IPS DF 6.9 (cell line): Measurements from ENCODE around the gene PCSK7.

ENCODE experiments used
- DNase-seq: peaks from one replicate; pipeline ENCODE4 v3.0.0-alpha.2; 2013; ENCODE audit warnings: low read depth, low spot score
- H3K27ac ChIP-seq: one replicate; pipeline ENCODE4 v1.5.1; 2013; ENCODE audit warnings: low read length, control low read depth
- H3K27me3 ChIP-seq: 2 replicates; pipeline ENCODE4 v1.6.1; 2013; ENCODE audit warnings: mild to moderate bottlenecking, low read length; ENCODE audit not compliant: control insufficient read depth, insufficient read depth
- H3K36me3 ChIP-seq: 2 replicates; pipeline ENCODE4 v1.6.1; 2013; ENCODE audit warnings: low read length; ENCODE audit not compliant: control insufficient read depth, insufficient read depth
- H3K4me1 ChIP-seq: 2 replicates; pipeline ENCODE4 v1.6.1; 2013; ENCODE audit warnings: low read length; ENCODE audit not compliant: control insufficient read depth, insufficient read depth
- H3K4me3 ChIP-seq: 2 replicates; pipeline ENCODE4 v1.5.1; 2013; ENCODE audit warnings: mild to moderate bottlenecking, low read length
- H3K9me3 ChIP-seq: 2 replicates; pipeline ENCODE4 v1.6.1; 2013; ENCODE audit warnings: low read length, inconsistent platforms; ENCODE audit not compliant: control insufficient read depth, insufficient read depth
- WGBS: extraction: QIAGEN DNeasy Blood & Tissue Kit; methylation state at CpG from one replicate; pipeline ENCODE4 v1.1.7; 2013; ENCODE audit warnings: mixed read lengths, missing lambda C conversion rate; ENCODE audit not compliant: insufficient read length, insufficient coverage; 5-methylcytosine and 5-hydroxymethylcytosine counted together

The PCSK7 gene

DNA sequence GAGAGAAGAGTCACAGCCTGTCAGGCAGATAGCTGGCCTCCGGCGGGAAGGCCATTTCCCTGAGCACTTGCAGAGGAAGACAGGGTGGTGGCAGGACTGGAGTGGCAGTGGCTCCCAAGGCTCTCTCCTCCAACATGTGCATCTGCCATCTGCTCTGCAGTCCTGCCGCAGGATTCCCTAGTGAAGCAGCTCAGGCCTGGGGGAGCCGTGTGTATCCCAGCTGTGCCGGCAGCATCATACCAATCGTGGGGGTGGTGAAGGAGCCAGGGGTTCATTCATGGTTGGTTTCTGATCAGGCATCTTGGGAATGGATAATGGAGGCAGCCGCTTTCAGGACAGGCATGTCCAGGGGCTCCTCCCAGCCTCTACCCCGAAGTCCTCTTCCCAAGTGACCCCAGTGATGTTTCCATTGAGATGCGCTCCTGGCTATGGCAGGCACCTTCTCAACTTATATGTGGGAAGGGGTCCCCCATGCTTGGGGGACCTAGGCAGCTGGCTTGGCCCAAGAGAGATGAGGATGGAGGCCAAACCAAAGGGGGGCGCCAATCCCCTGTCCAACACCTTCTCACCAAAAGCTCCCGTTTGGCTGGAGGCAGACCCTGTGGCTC, 26.6 kb downstream of the PCSK7 start:
- Histone ChIP-seq H3K27ac (no peak overlapping the region), H3K9me3 (no peaks in the 10 kb centered on the region), H3K36me3 (peaks cover 5% of the 10 kb centered on the region; the same call in 1 of the 2 replicates), H3K27me3 (no peaks in the 10 kb centered on the region), H3K4me1 (no peaks in the 10 kb centered on the region), H3K4me3 (no peak overlapping the region)
- DNase-seq: no peak
- no CpG with 5 or more reads among the region's 11 CpGs for WGBS

DNA sequence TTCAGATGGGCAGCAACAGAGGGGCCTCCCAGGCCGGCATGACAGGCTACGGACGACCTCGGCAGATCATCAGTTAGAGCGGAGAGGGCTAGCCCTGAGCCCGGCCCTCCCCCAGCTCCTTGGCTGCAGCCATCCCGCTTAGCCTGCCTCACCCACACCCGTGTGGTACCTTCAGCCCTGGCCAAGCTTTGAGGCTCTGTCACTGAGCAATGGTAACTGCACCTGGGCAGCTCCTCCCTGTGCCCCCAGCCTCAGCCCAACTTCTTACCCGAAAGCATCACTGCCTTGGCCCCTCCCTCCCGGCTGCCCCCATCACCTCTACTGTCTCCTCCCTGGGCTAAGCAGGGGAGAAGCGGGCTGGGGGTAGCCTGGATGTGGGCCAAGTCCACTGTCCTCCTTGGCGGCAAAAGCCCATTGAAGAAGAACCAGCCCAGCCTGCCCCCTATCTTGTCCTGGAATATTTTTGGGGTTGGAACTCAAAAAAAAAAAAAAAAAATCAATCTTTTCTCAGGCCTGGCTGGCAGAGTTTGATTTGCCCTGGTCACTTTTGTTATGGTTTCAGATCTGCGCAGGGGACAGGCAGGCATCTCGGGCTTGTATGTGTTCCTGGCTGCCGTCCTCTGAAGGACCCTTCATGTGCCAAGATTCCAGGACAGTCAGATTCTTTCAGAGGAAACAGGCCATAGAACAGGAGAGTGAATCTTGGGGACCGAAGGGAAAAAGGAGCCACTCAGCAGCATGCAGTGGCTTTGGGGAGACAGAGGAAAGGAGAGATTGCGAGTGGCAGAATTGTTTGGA, 27.4 kb downstream of the PCSK7 start:
- no peaks in the 10 kb centered on the region for H3K27me3 ChIP-seq
- H3K4me1 ChIP-seq: 0 out of 2 replicates have a peak, but pooled peaks cover 1% of the 10 kb centered on the region
- peaks cover 5% of the 10 kb centered on the region; the same call in 1 of the 2 replicates for H3K36me3 ChIP-seq
- no peak for DNase-seq
- no peaks in the 10 kb centered on the region for H3K9me3 ChIP-seq
- WGBS: 100% methylated on average over 1 of the region's 17 CpGs
- no peak overlapping the region for H3K27ac ChIP-seq
- no peak overlapping the region for H3K4me3 ChIP-seq

DNA sequence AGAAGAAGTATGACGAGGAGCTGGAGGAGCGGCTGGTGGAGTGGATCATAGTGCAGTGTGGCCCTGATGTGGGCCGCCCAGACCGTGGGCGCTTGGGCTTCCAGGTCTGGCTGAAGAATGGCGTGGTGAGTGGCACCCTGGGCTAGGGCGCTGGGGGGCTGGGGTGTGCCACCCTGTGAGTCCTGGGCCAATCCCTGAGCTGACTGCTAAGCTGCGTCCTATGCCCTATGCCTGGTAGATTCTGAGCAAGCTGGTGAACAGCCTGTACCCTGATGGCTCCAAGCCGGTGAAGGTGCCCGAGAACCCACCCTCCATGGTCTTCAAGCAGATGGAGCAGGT, 28.8 kb downstream of the PCSK7 start:
- Histone ChIP-seq H3K4me3 (no peak overlapping the region), H3K9me3 (no peaks in the 10 kb centered on the region), H3K27ac (no peak overlapping the region), H3K27me3 (no peaks in the 10 kb centered on the region), H3K36me3 (peaks cover 5% of the 10 kb centered on the region; the same call in 1 of the 2 replicates), H3K4me1 (peaks cover 5% of the 10 kb centered on the region; the same call in 1 of the 2 replicates)
- no peak for DNase-seq
- no CpG with 5 or more reads among the region's 10 CpGs for WGBS

DNA sequence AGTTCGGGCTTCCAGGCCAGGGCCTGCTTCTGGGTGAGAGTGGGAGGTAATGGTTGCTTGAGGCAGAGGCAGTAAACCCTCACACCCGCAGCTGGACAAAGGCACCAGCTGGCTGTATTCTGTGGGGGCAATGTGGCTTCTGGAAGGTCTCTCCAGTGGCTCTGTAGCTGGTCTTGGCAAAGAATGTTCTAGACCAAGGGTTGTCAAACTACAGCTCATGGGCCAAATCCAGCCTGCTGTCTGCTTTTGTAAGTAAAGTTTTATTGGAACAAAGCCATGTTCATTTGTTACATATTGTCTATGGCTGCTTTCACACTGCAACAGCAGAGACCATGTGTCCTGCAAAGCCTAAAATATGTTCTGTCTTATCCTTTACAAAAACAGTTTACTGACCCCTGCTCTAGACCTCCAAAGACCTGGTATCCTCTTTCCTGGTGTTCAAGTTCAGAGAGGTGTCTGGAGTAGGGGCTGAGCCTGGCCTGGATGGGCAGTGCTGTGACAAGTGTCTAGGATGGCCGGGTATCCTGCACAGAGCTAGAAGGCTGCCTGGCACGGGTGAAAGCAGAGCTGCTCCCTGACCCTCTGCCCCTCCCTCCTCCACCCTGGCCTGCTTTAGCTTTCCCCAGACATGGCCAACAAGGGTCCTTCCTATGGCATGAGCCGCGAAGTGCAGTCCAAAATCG, 29.3 kb downstream of the PCSK7 start:
- no peak overlapping the region for H3K27ac ChIP-seq
- DNase-seq: no peak
- no peak overlapping the region for H3K4me3 ChIP-seq
- H3K9me3 ChIP-seq: no peaks in the 10 kb centered on the region
- H3K27me3 ChIP-seq: no peaks in the 10 kb centered on the region
- H3K36me3 ChIP-seq: peaks cover 5% of the 10 kb centered on the region; the same call in 1 of the 2 replicates
- peaks cover 5% of the 10 kb centered on the region; the same call in 1 of the 2 replicates for H3K4me1 ChIP-seq
- WGBS: no CpG with 5 or more reads among the region's 7 CpGs

GRCh38 chr11:117201658-117202305, 30.1 kb downstream of the PCSK7 start:
- H3K27ac ChIP-seq: no peak overlapping the region
- no peak overlapping the region for H3K4me3 ChIP-seq
- DNase-seq: no peak
- no peaks in the 10 kb centered on the region for H3K27me3 ChIP-seq
- H3K9me3 ChIP-seq: no peaks in the 10 kb centered on the region
- peaks cover 5% of the 10 kb centered on the region; the same call in 1 of the 2 replicates for H3K36me3 ChIP-seq
- H3K4me1 ChIP-seq: peaks cover 5% of the 10 kb centered on the region; the same call in 1 of the 2 replicates
- WGBS: no CpG with 5 or more reads among the region's 14 CpGs

- DNase-seq: no peak
- no peak overlapping the region for H3K27ac ChIP-seq
- H3K36me3 ChIP-seq: peaks cover 3% of the 10 kb centered on the region; the same call in 1 of the 2 replicates
These were observed 30.8 kb downstream of the PCSK7 start for GRCh38 chr11:117200813-117201657.

DNA sequence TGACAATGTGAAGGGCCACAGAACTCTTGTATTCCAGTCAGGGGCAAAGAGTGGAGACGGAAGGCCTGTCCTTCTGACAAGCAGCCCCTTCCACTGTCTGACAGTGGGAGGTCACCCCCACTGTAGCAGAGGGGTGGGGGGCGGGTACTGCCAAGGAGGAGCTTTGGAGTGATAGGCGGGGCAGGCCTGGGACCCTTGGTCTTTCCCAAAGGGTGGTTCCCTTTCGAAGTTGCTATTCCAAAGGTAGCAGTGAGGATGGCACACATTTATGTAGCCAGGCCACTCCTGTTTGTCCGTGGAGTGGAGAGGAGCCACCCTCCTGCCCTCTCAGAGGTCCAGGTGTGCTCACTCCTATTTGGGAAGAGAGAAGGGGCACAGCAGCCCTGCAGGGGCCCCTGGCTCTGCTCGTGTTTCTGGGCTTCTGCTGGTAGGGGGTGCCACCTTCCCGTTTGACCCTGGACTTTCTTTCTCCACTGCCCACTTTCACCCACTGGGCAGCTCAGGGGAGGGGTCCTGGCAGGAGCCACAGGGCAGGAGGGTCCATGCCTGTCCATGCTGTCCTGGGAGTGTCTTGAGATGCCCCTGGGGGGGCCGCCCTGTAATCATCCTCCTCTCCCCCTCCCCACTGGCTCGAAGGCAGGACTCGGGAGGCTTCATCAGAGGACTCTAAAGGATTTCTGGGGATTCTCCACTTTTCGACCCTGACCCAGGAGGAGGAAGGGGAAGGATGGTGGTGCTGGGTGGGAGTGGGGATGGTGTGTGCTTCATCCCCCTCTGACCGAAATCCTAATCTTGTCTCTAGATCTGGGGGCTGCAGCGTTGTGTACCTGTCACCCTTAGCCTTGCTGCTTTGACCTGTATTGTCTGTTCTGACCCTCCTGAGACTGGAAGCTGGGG, 31.7 kb downstream of the PCSK7 start:
- H3K4me1 ChIP-seq: peaks cover 5% of the 10 kb centered on the region; the same call in 1 of the 2 replicates
- no CpG with 5 or more reads among the region's 13 CpGs for WGBS
- H3K4me3 ChIP-seq: peak overlapping the region; percentile 39; the same call in 1 of the 2 replicates
- H3K36me3 ChIP-seq: peaks cover 2% of the 10 kb centered on the region; the same call in 1 of the 2 replicates
- H3K27me3 ChIP-seq: no peaks in the 10 kb centered on the region
- no peak for DNase-seq
- no peak overlapping the region for H3K27ac ChIP-seq
- H3K9me3 ChIP-seq: no peaks in the 10 kb centered on the region

More at GRCh38 chr11:117200813-117201657, 30.8 kb downstream of the PCSK7 start:
- H3K4me3 ChIP-seq: peak overlapping the region; percentile 3; the same call in 1 of the 2 replicates
- peaks cover 5% of the 10 kb centered on the region; the same call in 1 of the 2 replicates for H3K4me1 ChIP-seq
- no CpG with 5 or more reads among the region's 12 CpGs for WGBS
- H3K9me3 ChIP-seq: no peaks in the 10 kb centered on the region
- no peaks in the 10 kb centered on the region for H3K27me3 ChIP-seq

GRCh38 chr11:117199053-117199915, 32.6 kb downstream of the PCSK7 start, which contains the start of gene TAGLN:
Gene TAGLN (plus strand): TSS chr11:117199370. CDS start chr11:117203014, 3,644 bp downstream.
- peaks cover 5% of the 10 kb centered on the region; the same call in 1 of the 2 replicates for H3K4me1 ChIP-seq
- peak within 1 kb of the TSS; percentile 39; the same call in 1 of the 2 replicates for H3K4me3 ChIP-seq
- no peak within 1 kb of the TSS for H3K27ac ChIP-seq
- no peaks in the 10 kb centered on the region for H3K9me3 ChIP-seq
- H3K27me3 ChIP-seq: no peaks in the 10 kb centered on the region
- H3K36me3 ChIP-seq: no peaks in the 10 kb centered on the region; the same call in 1 of the 2 replicates
- DNase-seq: peak; percentile 60
- WGBS: no CpG with 5 or more reads among the region's 34 CpGs
